8988T (cell line): ENCODE results near the gene KIF5A.
"Not testable (repeated sequence)": the region's sequence is repeated elsewhere in the genome, so short reads cannot be mapped to it uniquely, and the experiment has no call there.

Experiments
- DNase-seq: peaks from one replicate; pipeline ENCODE4 v3.0.0; 2011

Gene KIF5A

GRCh38 chr12:57585156-57585555 is 35.3 kb downstream of the KIF5A start:
- no peak for DNase-seq

- no peak for DNase-seq
These were observed 36.3 kb downstream of the KIF5A start for GRCh38 chr12:57586128-57586527.

- no peak for DNase-seq
These were observed 37.1 kb downstream of the KIF5A start for GRCh38 chr12:57586832-57587429.

- DNase-seq, result not testable (repeated sequence)
These were observed 39.2 kb downstream of the KIF5A start for GRCh38 chr12:57588951-57589610.

- DNase-seq, result no peak
These were observed 40.6 kb downstream of the KIF5A start for GRCh38 chr12:57590479-57590863.

- peak; percentile 77 for DNase-seq
These were observed 41.3 kb downstream of the KIF5A start, which contains the start of gene PIP4K2C for GRCh38 chr12:57590864-57591781. Gene PIP4K2C, plus strand, starts transcription at chr12:57591192. Its CDS starts 98 bp downstream, at chr12:57591290.

- DNase-seq, result no peak
These were observed 42.0 kb downstream of the KIF5A start for GRCh38 chr12:57591782-57592325.

GRCh38 chr12:57592551-57593165 is 42.8 kb downstream of the KIF5A start:
- no peak for DNase-seq

GRCh38 chr12:57593187-57593586 is 43.3 kb downstream of the KIF5A start:
- DNase-seq, result no peak

- no peak for DNase-seq
These were observed 50.6 kb downstream of the KIF5A start for GRCh38 chr12:57600395-57600794.

- DNase-seq, result no peak
These were observed 52.7 kb downstream of the KIF5A start for GRCh38 chr12:57602544-57602943.

GRCh38 chr12:57603324-57603723 is 53.5 kb downstream of the KIF5A start:
- DNase-seq, result no peak

- no peak for DNase-seq
These were observed 54.1 kb downstream of the KIF5A start for GRCh38 chr12:57603815-57604453.

GRCh38 chr12:57604454-57604991 is 54.7 kb downstream of the KIF5A start, which contains the start of gene DTX3:
Gene DTX3, plus strand, starts transcription at chr12:57604824. Its CDS starts 1,694 bp downstream, at chr12:57606518.
- DNase-seq, result no peak

GRCh38 chr12:57604992-57605810 is 55.4 kb downstream of the KIF5A start:
- no peak for DNase-seq

GRCh38 chr12:57605811-57606311 is 56.0 kb downstream of the KIF5A start:
- DNase-seq, result no peak

- no peak for DNase-seq
These were observed 56.6 kb downstream of the KIF5A start for GRCh38 chr12:57606399-57606798.

- no peak for DNase-seq
These were observed 57.0 kb downstream of the KIF5A start for GRCh38 chr12:57606821-57607220.

GRCh38 chr12:57607958-57608663 is 58.3 kb downstream of the KIF5A start:
- DNase-seq, result no peak
